Coronary artery (tissue), 2 donors: ENCODE data around the gene CMTM7.

Source experiments
- DNase-seq: peaks from one replicate; pipeline ENCODE4 v3.0.0-alpha.2; 2017; ENCODE audit warnings: low spot score
- H3K27ac ChIP-seq, 2 donors: fragments of 200-600 bp; sonication (generic); one replicate each; pipeline ENCODE4 v1.5.1; 2016 to 2019
- H3K4me3 ChIP-seq: fragments of 200-600 bp; sonication (generic); 2 replicates; pipeline ENCODE4 v1.5.1; 2016; ENCODE audit warnings: mild to moderate bottlenecking, moderate library complexity
- TF ChIP-seq, protein P1 (sequence below): fragments of 200-600 bp; sonication (generic); IDR thresholded peaks from one replicate; pipeline ENCODE4 v1.5.1; 2019; ENCODE audit warnings: antibody characterized with exemption

The CMTM7 gene

DNA sequence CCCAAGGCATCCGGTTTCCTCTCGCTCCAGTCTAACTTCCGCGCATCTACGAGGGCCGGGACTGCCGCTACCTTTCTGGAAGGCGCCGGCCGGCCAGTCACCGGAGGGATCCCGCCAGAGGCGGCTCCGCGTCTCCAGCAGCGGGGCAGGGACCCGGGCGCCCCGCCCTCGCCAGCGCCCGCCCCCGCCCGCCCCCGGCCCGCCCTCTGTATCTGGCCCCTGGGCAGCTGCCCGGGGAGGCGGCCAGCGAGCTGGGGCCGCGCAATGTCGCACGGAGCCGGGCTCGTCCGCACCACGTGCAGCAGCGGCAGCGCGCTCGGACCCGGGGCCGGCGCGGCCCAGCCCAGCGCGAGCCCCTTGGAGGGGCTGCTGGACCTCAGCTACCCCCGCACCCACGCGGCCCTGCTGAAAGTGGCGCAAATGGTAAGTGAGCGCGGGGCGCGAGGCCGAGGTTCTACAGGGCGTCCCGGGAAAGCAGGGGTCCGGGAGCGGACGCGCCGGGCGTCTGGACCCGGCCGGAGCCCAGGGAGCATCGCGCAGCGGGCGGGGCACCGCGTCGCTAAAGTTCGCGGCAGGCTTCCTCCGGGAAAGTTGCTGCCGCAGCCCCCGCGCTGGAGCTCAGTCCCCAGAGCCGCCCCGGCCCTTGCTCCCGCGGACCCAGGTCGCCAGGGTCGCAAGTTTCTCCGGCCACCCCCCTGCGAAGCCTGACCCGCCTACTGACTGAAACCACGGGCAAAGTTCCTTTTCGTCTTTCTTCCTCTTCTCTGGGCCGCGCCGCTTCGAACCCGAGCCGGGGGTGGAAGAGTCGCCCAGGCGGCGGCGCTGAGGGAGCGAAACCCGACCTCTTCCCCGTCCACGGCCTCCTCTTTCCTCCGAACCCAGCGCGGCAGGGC is at the start of gene CMTM7:
Gene CMTM7, plus strand, starts transcription at position 211 of the 893 bp plus-strand sequence. Its CDS starts 54 bp downstream, at position 265.
- H3K27ac ChIP-seq: peak within 1 kb of the TSS; percentile 67 to 89
- peak; percentile 83 for DNase-seq
- TF ChIP-seq, protein P1, sequence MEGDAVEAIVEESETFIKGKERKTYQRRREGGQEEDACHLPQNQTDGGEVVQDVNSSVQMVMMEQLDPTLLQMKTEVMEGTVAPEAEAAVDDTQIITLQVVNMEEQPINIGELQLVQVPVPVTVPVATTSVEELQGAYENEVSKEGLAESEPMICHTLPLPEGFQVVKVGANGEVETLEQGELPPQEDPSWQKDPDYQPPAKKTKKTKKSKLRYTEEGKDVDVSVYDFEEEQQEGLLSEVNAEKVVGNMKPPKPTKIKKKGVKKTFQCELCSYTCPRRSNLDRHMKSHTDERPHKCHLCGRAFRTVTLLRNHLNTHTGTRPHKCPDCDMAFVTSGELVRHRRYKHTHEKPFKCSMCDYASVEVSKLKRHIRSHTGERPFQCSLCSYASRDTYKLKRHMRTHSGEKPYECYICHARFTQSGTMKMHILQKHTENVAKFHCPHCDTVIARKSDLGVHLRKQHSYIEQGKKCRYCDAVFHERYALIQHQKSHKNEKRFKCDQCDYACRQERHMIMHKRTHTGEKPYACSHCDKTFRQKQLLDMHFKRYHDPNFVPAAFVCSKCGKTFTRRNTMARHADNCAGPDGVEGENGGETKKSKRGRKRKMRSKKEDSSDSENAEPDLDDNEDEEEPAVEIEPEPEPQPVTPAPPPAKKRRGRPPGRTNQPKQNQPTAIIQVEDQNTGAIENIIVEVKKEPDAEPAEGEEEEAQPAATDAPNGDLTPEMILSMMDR: no peak
- H3K4me3 ChIP-seq: peak within 1 kb of the TSS; percentile 96

DNA sequence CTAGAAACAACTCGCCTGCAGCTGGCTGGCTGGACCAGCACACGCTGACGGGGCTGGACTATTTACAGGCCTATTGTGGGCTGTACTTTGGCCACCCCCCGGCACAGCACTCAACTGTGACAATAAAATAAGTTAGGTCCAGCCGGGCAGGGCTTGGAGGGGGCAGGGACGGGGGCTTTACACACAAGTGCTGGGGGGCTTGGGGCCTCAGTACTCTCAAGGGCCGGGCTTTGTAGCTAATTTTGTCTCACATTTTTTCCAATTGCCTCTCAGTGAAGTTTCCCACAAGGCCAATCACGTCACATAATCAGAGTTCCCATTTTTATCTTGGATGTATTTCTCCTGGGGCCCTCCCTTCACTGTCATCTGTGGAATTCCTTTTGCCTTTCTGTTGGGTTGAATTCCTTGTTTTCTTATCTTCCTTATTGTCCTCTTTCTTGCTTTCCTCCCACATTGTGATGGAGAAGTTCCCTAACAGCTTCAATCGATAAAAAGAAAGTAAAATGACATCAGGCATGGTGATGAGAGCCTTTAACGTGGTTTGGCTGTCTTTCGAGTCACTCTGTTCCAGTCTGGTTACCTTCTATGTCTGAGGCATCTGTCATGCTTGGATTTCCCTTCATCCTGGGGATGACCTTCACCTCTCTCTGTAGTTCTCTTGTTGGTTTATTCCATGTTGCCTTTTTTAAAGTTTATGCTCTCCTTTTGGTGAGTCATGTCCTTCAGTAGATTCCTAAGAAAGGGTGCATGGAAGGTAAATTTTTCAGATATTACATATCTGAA is 44.1 kb upstream of the CMTM7 start:
- no peak for DNase-seq
- H3K4me3 ChIP-seq: peak overlapping the region; percentile 44
- peak overlapping the region in 1 of 2 donors; percentile 70 for H3K27ac ChIP-seq
- TF ChIP-seq, protein P1: no peak

DNA sequence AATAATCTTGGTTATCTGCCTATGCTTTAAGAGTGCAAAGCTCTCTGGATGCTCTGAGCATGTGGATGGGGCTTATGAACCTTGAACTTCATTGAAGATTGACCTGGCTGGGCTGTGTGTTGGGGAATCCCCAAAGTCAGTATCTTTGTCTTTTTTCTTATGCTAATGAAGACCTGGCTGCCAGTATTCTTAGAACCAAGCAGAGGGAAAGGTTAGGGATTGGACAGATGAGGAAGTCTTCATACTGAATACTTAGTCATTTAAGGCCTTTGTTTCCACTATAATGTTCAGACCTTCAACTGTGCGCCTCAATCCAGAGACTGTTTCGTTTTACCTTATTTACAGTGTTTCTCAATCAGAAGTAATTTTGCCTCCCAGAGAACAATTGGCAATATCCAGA is 42.5 kb upstream of the CMTM7 start:
- DNase-seq: no peak
- Histone ChIP-seq H3K27ac (no peak overlapping the region), H3K4me3 (no peak overlapping the region)
- TF ChIP-seq, protein P1: no peak

DNA sequence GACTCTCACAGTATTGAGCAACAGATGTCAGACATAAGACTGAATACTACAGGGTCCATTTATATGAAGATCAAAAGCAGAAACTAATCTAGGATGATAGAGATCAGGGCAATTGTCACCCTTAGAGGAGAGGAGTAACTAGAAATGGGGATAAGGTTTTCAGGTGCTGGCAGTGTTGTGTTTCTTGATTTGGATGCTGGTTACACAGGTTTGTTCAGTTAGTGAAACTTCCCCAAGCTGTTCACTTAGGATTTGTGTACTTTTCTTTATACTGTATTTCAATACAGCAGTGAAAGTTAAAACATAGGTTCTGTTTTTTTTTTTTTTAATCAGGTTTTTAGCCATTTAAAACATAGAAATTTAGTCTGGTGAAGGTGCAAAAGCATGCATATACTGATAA is 39.1 kb upstream of the CMTM7 start:
- no peak for DNase-seq
- TF ChIP-seq, protein P1: no peak
- Histone ChIP-seq H3K27ac (no peak overlapping the region), H3K4me3 (no peak overlapping the region)

DNA sequence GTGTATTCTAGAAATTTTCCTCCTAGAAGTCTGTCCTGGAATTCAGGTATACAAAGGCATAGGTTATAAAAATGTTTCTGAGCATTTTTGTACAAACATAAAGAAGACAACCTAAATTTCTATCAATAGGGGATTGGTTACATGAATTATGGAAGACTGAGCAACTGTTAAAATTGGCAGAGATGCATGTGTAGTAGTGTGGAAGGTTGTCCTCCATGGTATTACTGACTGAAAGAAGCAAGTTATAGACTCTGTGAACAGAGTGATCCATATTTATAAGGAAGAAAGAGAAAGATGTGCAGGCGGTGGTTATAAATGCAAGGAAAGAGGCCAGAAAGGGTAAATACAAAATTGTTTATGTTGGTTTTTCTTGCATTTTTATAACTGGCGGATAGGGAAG is 38.3 kb upstream of the CMTM7 start:
- DNase-seq: no peak
- TF ChIP-seq, protein P1: no peak
- no peak overlapping the region for H3K27ac ChIP-seq
- no peak overlapping the region for H3K4me3 ChIP-seq

- Histone ChIP-seq H3K27ac (no peak overlapping the region), H3K4me3 (no peak overlapping the region)
- TF ChIP-seq, protein P1: no peak
- DNase-seq: no peak
These were observed 37.3 kb upstream of the CMTM7 start for GRCh38 chr3:32354362-32354778.
